GM18868 (cell line): ENCODE measurements around the gene JDP2.

Experiments
- ATAC-seq: cut with Tn5 transposase; IDR thresholded peaks from one replicate; pipeline ENCODE4 v1.9.1; 2021; ENCODE audit warnings: mild to moderate bottlenecking, moderate library complexity; ENCODE audit not compliant: unreplicated experiment

Gene JDP2

GRCh38 chr14:75409316-75410205, 18.3 kb upstream of the JDP2 start:
- no peak for ATAC-seq

GRCh38 chr14:75411214-75411540, 16.6 kb upstream of the JDP2 start:
- no peak for ATAC-seq

- ATAC-seq = no peak
Observed at GRCh38 chr14:75413013-75413412, 14.8 kb upstream of the JDP2 start.

GRCh38 chr14:75417674-75418073, 10.1 kb upstream of the JDP2 start:
- ATAC-seq = no peak

GRCh38 chr14:75418850-75419768, 8.7 kb upstream of the JDP2 start:
- ATAC-seq = peak; percentile 95

GRCh38 chr14:75422169-75422568, 5.7 kb upstream of the JDP2 start:
- no peak for ATAC-seq

GRCh38 chr14:75424496-75424895, 3.3 kb upstream of the JDP2 start:
- no peak for ATAC-seq

GRCh38 chr14:75425446-75425845, 2.4 kb upstream of the JDP2 start:
- no peak for ATAC-seq

- ATAC-seq = peak; percentile 61
Observed at GRCh38 chr14:75426332-75427125, 1.3 kb upstream of the JDP2 start.

- ATAC-seq = peak; percentile 16
Observed at GRCh38 chr14:75427126-75427481, 718 bp upstream of the JDP2 start.

GRCh38 chr14:75428230-75429104, 645 bp downstream of the JDP2 start:
- ATAC-seq = peak; percentile 17

- no peak for ATAC-seq
Observed at GRCh38 chr14:75429562-75429961, 1.7 kb downstream of the JDP2 start.

GRCh38 chr14:75430116-75430515, 2.3 kb downstream of the JDP2 start:
- no peak for ATAC-seq

GRCh38 chr14:75430526-75430925, 2.7 kb downstream of the JDP2 start:
- ATAC-seq = no peak

- ATAC-seq = no peak
Observed at GRCh38 chr14:75430976-75431375, 3.2 kb downstream of the JDP2 start.

GRCh38 chr14:75431827-75432226, 4.0 kb downstream of the JDP2 start:
- ATAC-seq = no peak

- ATAC-seq = no peak
Observed at GRCh38 chr14:75432411-75432810, 4.6 kb downstream of the JDP2 start.

- no peak for ATAC-seq
Observed at GRCh38 chr14:75433631-75434071, 5.8 kb downstream of the JDP2 start.

- no peak for ATAC-seq
Observed at GRCh38 chr14:75434138-75434889, 6.5 kb downstream of the JDP2 start.
